Mucosa of gallbladder (tissue), 1 donor: ENCODE results near the gene IFRD1. TPM values are rescaled to one million over a fixed set of nuclear protein-coding genes. Genes with fewer than 3 reads are reported as not detected.

Source experiments
- DNase-seq: peaks from one replicate; pipeline ENCODE4 v3.0.0-alpha.2; 2020; ENCODE audit warnings: low spot score
- total RNA-seq: library from RNA; stranded (reverse); gene quantifications from one replicate; pipeline ENCODE4 v1.2.1, GENCODE V29; 2021
- donor health status: DM: no; HTN: no; CAD: no.

IFRD1 gene
- 45.8 TPM for total RNA-seq

- DNase-seq, result peak; percentile 99
Observed at GRCh38 chr7:112449902-112450806, at the start of gene IFRD1. TSS of gene IFRD1 (plus strand) at chr7:112450460. CDS start at chr7:112450689, 229 bp downstream.

GRCh38 chr7:112404321-112404720 lies 45.9 kb upstream of the IFRD1 start:
- no peak for DNase-seq

GRCh38 chr7:112405286-112405685 lies 45.0 kb upstream of the IFRD1 start:
- DNase-seq, result no peak

- DNase-seq, result no peak
Observed at GRCh38 chr7:112407261-112407660, 43.0 kb upstream of the IFRD1 start.

GRCh38 chr7:112410092-112410491 lies 40.2 kb upstream of the IFRD1 start:
- no peak for DNase-seq

GRCh38 chr7:112411186-112411795 lies 39.0 kb upstream of the IFRD1 start:
- peak; percentile 25 for DNase-seq

- DNase-seq, result no peak
Observed at GRCh38 chr7:112414855-112415490, 35.3 kb upstream of the IFRD1 start.

- no peak for DNase-seq
Observed at GRCh38 chr7:112416127-112416526, 34.1 kb upstream of the IFRD1 start.

- DNase-seq, result no peak
Observed at GRCh38 chr7:112419543-112420130, 30.6 kb upstream of the IFRD1 start.

- no peak for DNase-seq
Observed at GRCh38 chr7:112420236-112420861, 29.9 kb upstream of the IFRD1 start.

GRCh38 chr7:112421666-112422486 lies 28.4 kb upstream of the IFRD1 start:
- DNase-seq, result no peak

GRCh38 chr7:112422842-112423496 lies 27.3 kb upstream of the IFRD1 start:
- DNase-seq, result peak; percentile 85

- no peak for DNase-seq
Observed at GRCh38 chr7:112423987-112424386, 26.3 kb upstream of the IFRD1 start.

- no peak for DNase-seq
Observed at GRCh38 chr7:112427984-112428383, 22.3 kb upstream of the IFRD1 start.

GRCh38 chr7:112428715-112429114 lies 21.5 kb upstream of the IFRD1 start:
- no peak for DNase-seq

GRCh38 chr7:112430649-112431048 lies 19.6 kb upstream of the IFRD1 start:
- no peak for DNase-seq

GRCh38 chr7:112431803-112432202 lies 18.5 kb upstream of the IFRD1 start:
- DNase-seq, result no peak

GRCh38 chr7:112433289-112433688 lies 17.0 kb upstream of the IFRD1 start:
- no peak for DNase-seq

GRCh38 chr7:112437072-112437471 lies 13.2 kb upstream of the IFRD1 start:
- DNase-seq, result no peak

- DNase-seq, result no peak
Observed at GRCh38 chr7:112439476-112439875, 10.8 kb upstream of the IFRD1 start.
